Stomach (tissue), 9 donors: Measurements from ENCODE around the gene STK31. TPM values are rescaled to one million over a fixed set of nuclear protein-coding genes. Genes with fewer than 3 reads are reported as not detected.
A peak's percentile ranks its signal among the peaks of the same experiment; 100 is the strongest.

ENCODE experiments used
- DNase-seq, 2 donors: peaks; one replicate each; pipeline versions ENCODE4 v3.0.0 to v3.0.0-alpha.2; 2013 to 2019
- H3K27ac ChIP-seq, 5 donors: fragments of 200-600 bp in 4 of 5; sonication (generic) in 4 of 5; one replicate each; pipeline ENCODE4 v1.5.1; 2013 to 2019; ENCODE audit warnings: mild to moderate bottlenecking in 1 of 5, moderate library complexity in 1 of 5
- H3K27me3 ChIP-seq, 3 donors: fragments of 200-600 bp; sonication (generic); one replicate each; pipeline ENCODE4 v1.5.1; 2017 to 2019; ENCODE audit warnings: mixed run types in 1 of 3
- H3K36me3 ChIP-seq, 4 donors: fragments of 200-600 bp; sonication (generic); 1 replicate in 3 of 4; 2 replicates in 1 of 4; pipeline ENCODE4 v1.5.1; 2016 to 2019
- H3K4me1 ChIP-seq, 4 donors: fragments of 200-600 bp; sonication (generic); one replicate each; pipeline ENCODE4 v1.5.1; 2016 to 2019
- H3K4me3 ChIP-seq, 4 donors: fragments of 200-600 bp; sonication (generic) in 3 of 4; one replicate each; pipeline ENCODE4 v1.5.1; 2016 to 2019; ENCODE audit warnings: mild to moderate bottlenecking in 1 of 4
- H3K9me3 ChIP-seq, 4 donors: fragments of 200-600 bp; sonication (generic); one replicate each; pipeline ENCODE4 v1.5.1; 2016 to 2019
- CTCF ChIP-seq, 7 experiments: fragments of 450-650 bp in 4 of 7; fragments of 200-600 bp in 3 of 7; sonication (generic) in 3 of 7; IDR thresholded peaks; one replicate each; pipeline ENCODE4 v1.5.1; 2016 to 2019; ENCODE audit warnings: antibody characterized with exemption in 7 of 7, control low read depth in 2 of 7, mild to moderate bottlenecking in 1 of 7
- EP300 ChIP-seq: sonication (generic); formaldehyde crosslinking; IDR thresholded peaks from one replicate; pipeline ENCODE4 v1.6.1; 2017; ENCODE audit warnings: antibody characterized with exemption
- POLR2A ChIP-seq, 4 donors: fragments of 450-650 bp; IDR thresholded peaks; one replicate each; pipeline ENCODE4 v1.6.1; 2016; ENCODE audit warnings: antibody characterized with exemption in 4 of 4, control low read depth in 2 of 4, mild to moderate bottlenecking in 1 of 4, moderate library complexity in 1 of 4
- POLR2AphosphoS5 ChIP-seq, 3 donors: sonication (generic); formaldehyde crosslinking; IDR thresholded peaks; one replicate each; pipeline ENCODE4 v1.6.1; 2016; ENCODE audit warnings: antibody characterized with exemption in 3 of 3
- WGBS, 5 donors: extraction: QIAGEN DNeasy Blood & Tissue Kit in 3 of 5; methylation state at CpG; one replicate each; pipeline versions ENCODE4 v1.1.5 to v1.1.7; 2013 to 2018; 5-methylcytosine and 5-hydroxymethylcytosine counted together
- intact Hi-C: fragments of 100-400 bp; cut with DNase I; formaldehyde crosslinking; loops from one replicate; pipeline ENCODE4 v1.15.1; 2023; ENCODE audit warnings: low total_unique reads
- polyA plus RNA-seq, 3 donors: library from polyadenylated mRNA; stranded (reverse); fragments of 200-250 nt; gene quantifications; one replicate each; pipeline ENCODE4 v1.2.3, GENCODE V29; 2013
- total RNA-seq, 5 donors: library from RNA; depleted of rRNA; stranded (reverse); fragments of >200 nt; gene quantifications; one replicate each; pipeline versions ENCODE4 v1.1.0 to v1.2.3, GENCODE V29; 2014 to 2016
- donor health status: healthy with polysubstance abuse.
- donor health status: Bipolar disorder and iron deficiency.
- donor health status: healthy.

STK31 gene
- total and polyA plus RNA-seq, 8 donors = 0.65 to 9.0 (median 1.8) TPM; not detected in 2

DNA sequence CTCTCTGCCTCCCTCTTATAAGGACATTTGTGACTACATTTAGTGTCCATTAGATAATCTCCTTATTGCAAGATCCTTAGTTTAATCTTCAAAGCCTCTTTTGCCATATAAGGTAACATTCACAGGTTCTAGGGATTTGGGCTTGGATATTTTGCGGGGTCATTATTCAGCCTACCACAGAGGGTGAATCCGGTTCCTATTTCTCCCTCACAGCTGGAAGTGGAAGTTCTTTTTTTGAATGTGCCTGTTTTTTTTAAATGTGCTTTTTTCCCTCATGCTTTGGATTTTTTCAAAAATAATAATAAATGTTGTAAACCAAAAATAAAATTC lies 47.1 kb upstream of the STK31 start:
- H3K27ac ChIP-seq = no peak overlapping the region
- no peak overlapping the region for H3K4me3 ChIP-seq
- TF ChIP-seq POLR2A (IDR thresholded peaks at IDR 0.05) = no peak
- no peak for TF ChIP-seq CTCF (IDR thresholded peaks at IDR 0.05)
- no peak for TF ChIP-seq EP300
- no peak for TF ChIP-seq POLR2AphosphoS5 (IDR thresholded peaks at IDR 0.05)
- peaks cover 0 to 8% (median 7%) of the 10 kb centered on the region in 4 donors for H3K9me3 ChIP-seq
- no peaks in the 10 kb centered on the region for H3K36me3 ChIP-seq
- no peak for DNase-seq
- intact Hi-C loops = no loop called here
- WGBS, 5 donors = 84 to 93% (median 91%) methylated on average over 2 of the region's 2 CpGs
- H3K27me3 ChIP-seq = no peaks in the 10 kb centered on the region
- no peaks in the 10 kb centered on the region for H3K4me1 ChIP-seq

GRCh38 chr7:23664122-23664521 lies 45.9 kb upstream of the STK31 start:
- H3K4me3 ChIP-seq = no peak overlapping the region
- peaks cover 0 to under 1% (median 0%) of the 10 kb centered on the region in 4 donors for H3K9me3 ChIP-seq
- intact Hi-C loops = no loop called here
- H3K27ac ChIP-seq = no peak overlapping the region
- no peak for DNase-seq
- TF ChIP-seq POLR2AphosphoS5 (IDR thresholded peaks at IDR 0.05) (no peak), EP300 (no peak), POLR2A (IDR thresholded peaks at IDR 0.05) (no peak), CTCF (IDR thresholded peaks at IDR 0.05) (no peak)
- no peaks in the 10 kb centered on the region for H3K27me3 ChIP-seq
- H3K36me3 ChIP-seq = no peaks in the 10 kb centered on the region
- no peaks in the 10 kb centered on the region for H3K4me1 ChIP-seq

GRCh38 chr7:23672033-23672432 lies 38.0 kb upstream of the STK31 start:
- WGBS, 5 donors = 75 to 86% (median 81%) methylated on average over 3 of the region's 3 CpGs
- TF ChIP-seq CTCF (IDR thresholded peaks at IDR 0.05) = no peak
- TF ChIP-seq POLR2AphosphoS5 (IDR thresholded peaks at IDR 0.05) = no peak
- no peak for TF ChIP-seq EP300
- no peak for TF ChIP-seq POLR2A (IDR thresholded peaks at IDR 0.05)
- intact Hi-C loops = no loop called here
- no peaks in the 10 kb centered on the region for H3K9me3 ChIP-seq
- no peak for DNase-seq
- H3K36me3 ChIP-seq = no peaks in the 10 kb centered on the region
- no peaks in the 10 kb centered on the region for H3K4me1 ChIP-seq
- H3K4me3 ChIP-seq = no peak overlapping the region
- no peaks in the 10 kb centered on the region for H3K27me3 ChIP-seq
- H3K27ac ChIP-seq = no peak overlapping the region

GRCh38 chr7:23679898-23680413 lies 30.1 kb upstream of the STK31 start, which contains the start of gene FAM221A:
Gene FAM221A, plus strand, starts transcription at chr7:23680199. Its CDS starts 20 bp downstream, at chr7:23680219.
- H3K4me3 ChIP-seq = peak within 1 kb of the TSS; percentile 57 to 92 (median 74)
- no peaks in the 10 kb centered on the region for H3K36me3 ChIP-seq
- H3K4me1 ChIP-seq = peaks cover 9 to 45% (median 29%) of the 10 kb centered on the region in 4 donors
- H3K27me3 ChIP-seq = no peaks in the 10 kb centered on the region
- TF ChIP-seq EP300 (no peak), POLR2AphosphoS5 (IDR thresholded peaks at IDR 0.05) (peak in 2 of 3 donors; percentile 69 to 76), CTCF (IDR thresholded peaks at IDR 0.05) (peak in 5 of 7 experiments; percentile 36 to 90 (median 83)), POLR2A (IDR thresholded peaks at IDR 0.05) (peak in 1 of 4 donors; percentile 39)
- H3K9me3 ChIP-seq = no peaks in the 10 kb centered on the region
- peak; percentile 93 to 96 for DNase-seq
- peak within 1 kb of the TSS; percentile 90 to 99 (median 96) for H3K27ac ChIP-seq
- intact Hi-C loops = no loop called here
- 0 to 2% (median 1%) methylated on average over 31 to 53 of the region's 53 CpGs for WGBS, 5 donors
